M059J (cell line): ENCODE data around the gene PLAU. TPM values are rescaled to one million over a fixed set of nuclear protein-coding genes. Genes with fewer than 3 reads are reported as not detected.
A peak's percentile ranks its signal among the peaks of the same experiment; 100 is the strongest.

ENCODE experiments used
- DNase-seq: peaks from one replicate; pipeline ENCODE4 v3.0.0-alpha.2; 2012; ENCODE audit warnings: low read depth
- total RNA-seq: library from RNA; depleted of rRNA; stranded (reverse); fragments of >200 nt; shearing (Covaris generic); gene quantifications from 2 replicates; pipeline ENCODE4 v1.2.3, GENCODE V29; 2014; rRNA removed

Gene PLAU
- 264 and 272 TPM in 2 replicates for total RNA-seq

DNA sequence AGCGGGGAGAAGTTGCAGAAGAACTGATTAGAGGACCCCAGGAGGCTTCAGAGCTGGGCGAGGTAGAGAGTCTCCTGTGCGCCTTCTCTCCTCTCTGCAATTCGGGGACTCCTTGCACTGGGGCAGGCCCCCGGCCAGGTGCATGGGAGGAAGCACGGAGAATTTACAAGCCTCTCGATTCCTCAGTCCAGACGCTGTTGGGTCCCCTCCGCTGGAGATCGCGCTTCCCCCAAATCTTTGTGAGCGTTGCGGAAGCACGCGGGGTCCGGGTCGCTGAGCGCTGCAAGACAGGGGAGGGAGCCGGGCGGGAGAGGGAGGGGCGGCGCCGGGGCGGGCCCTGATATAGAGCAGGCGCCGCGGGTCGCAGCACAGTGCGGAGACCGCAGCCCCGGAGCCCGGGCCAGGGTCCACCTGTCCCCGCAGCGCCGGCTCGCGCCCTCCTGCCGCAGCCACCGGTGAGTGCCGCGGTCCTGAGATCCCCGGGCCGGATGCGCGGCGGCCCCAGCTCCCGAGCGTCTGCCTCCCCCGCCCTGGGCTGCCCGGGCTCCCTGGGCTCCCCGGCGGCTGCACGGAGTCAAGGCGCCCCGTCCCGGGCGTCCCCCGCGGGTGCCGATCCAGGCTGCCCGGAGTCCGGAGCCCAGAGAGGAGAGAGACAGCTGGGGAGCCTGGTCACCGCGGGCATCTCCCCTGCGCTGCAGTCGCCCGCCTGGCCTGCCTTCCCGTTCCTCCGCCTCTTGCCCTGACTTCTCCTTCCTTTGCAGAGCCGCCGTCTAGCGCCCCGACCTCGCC lies at the start of gene PLAU:
TSS of gene PLAU (plus strand) at position 369 of the 789 bp plus-strand sequence. CDS start 424 bp downstream, outside the sequence.
- peak; percentile 51 for DNase-seq

DNA sequence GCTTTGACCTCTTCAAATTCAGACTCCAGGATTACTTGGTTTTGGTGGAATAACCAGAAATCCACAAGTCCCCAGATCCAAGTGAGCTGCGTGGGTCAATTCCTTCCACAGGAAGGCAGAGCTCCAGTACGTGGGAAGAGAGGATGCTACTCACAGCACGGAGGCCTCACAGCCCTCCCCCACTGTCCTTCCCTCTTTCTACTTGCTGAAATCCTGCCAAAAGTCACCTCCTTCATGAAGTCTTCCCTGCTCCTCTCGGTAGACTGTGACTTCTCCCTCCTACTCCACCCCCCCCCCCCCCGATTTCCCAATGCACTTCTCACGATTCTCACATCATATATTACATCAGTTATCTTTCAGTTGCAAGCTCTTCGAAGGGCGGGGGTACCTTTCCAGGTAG lies 48.9 kb upstream of the PLAU start:
- DNase-seq: no peak

DNA sequence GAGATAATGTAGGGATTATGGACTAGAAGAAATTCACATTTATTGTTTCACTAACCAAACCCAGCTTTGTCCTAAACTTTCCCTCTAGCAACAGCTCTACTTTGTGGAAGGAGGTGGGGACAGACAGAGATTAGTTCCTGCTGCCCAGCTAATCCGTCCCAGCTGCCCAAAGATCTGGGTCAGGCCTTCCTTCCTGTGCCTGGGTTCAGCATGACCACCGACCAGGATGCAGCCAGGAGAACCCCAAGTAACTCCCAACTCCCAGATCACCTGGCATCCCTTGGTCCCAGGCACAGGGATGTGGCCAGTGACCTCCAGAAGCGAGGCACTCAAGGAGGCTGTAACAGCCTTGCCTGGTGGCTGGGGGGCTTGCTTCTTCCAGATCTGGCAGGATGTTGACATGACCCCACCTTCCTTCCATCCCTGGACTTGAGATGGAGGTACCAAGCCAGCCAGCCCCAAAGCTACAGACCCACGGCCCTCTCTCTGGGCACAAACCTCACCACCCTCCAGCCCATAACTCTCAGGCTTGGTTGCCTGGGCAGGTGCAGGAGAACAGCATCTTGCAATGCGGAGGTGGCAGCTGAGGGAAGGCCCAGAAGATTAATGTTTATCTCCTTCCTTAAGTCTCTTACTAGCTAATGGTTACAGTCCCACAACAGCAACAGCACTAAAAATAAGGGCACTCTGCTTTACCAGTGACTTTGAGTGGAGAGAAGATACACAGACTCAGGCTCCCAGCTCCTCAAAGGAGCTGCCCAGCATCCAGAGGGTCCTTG lies 47.7 kb upstream of the PLAU start:
- DNase-seq: no peak

DNA sequence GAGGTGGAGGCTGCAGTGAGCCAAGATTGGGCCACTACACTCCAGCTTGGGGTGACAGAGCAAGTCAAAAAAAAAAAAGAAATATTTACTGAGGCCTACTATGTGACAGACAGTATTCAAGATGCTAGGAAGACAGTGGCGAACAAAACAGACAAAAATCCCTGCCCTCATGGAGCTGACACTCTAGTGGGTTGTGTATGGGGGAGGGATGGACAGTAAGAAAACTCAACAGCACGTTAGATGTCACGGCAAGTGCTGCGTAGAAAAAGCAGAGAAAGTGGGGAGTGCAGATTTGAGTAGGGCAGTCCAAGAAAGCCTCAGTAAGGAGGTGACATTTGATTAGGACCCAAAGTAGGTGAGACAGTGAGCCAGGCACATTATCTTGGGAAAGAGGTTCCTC lies 46.7 kb upstream of the PLAU start:
- DNase-seq: no peak

DNA sequence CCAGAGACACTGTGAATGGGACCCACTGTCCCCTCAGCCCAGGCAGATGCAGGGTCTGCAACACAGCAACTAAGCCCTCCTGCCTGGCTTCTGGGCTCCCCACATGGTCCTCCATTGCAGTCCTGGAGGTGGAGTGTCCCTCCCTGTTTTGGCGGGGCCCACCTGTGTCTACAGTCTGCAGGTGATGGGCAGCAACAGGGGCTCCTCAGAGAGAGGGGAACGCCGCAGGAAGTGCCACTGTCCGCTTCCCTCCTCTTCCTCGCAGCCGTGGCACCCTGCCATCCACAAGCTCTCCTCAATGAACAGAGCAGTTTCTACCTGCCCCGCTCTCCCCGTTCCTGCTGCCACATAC lies 45.8 kb upstream of the PLAU start:
- no peak for DNase-seq

DNA sequence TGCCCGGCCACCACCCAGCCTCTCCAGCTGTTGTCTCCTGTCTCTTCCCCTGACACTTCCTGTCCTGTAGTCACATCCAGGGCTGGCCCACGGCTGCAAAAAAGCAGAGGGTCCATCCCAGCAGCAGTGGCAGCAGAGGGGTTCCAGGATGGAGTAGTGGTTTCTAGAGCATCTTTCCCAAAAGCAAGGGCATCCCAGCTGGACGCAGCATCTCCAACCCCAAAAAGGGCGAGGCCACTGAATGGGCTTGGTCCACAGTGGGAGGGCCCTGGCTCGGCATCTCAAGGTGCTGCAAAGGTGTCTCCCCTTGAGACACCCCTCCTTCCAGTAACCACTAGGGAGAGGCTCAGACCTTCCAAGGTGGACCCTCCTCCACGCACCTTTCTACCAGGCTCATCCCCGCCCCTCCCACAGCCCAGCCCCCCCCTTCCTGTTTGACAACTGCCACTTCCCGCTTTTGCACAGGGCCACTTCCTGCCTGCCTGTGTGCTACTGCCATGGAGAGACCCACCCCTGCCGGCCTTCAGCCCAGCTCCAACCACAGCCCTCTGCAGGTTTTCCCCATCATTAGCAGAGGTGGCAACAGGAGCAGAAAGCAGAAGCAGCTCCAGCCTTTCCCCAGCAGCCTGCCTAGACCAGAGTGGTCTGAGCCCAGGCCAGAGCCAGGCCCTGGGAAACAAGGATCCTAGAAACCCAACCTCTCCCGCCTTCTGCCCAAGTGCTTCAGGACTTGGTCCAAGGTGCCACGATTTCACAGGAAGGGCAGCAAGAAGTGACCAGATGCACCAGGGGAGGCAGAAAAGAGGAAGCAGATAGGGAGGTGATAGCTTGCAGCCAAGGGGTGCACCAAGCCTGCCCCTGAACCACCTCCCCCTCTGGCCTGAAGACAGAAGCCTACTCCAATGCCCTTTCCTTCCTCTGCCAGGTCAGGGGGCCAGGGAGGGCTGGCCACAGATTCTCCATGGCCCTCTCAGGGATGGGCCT lies 45.2 kb upstream of the PLAU start:
- no peak for DNase-seq

DNA sequence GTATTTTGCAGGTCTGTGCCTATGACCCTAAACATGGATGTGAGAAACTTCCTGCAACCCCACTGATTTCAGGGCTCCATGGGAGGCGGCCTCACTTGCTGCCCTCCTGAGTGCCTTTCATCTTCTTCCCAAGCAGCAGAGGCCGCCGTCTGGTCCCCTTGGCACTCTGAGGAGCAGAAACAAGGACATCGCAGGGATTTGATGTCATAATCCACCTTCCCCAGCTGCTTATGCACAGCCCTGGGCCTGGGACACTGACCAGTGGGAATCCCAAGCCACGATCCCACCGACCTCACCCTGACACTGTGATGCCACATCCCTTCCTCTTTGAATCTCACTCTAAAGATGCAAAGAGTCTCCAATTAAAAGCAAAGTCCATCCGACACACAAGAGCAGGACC lies 44.3 kb upstream of the PLAU start:
- no peak for DNase-seq

DNA sequence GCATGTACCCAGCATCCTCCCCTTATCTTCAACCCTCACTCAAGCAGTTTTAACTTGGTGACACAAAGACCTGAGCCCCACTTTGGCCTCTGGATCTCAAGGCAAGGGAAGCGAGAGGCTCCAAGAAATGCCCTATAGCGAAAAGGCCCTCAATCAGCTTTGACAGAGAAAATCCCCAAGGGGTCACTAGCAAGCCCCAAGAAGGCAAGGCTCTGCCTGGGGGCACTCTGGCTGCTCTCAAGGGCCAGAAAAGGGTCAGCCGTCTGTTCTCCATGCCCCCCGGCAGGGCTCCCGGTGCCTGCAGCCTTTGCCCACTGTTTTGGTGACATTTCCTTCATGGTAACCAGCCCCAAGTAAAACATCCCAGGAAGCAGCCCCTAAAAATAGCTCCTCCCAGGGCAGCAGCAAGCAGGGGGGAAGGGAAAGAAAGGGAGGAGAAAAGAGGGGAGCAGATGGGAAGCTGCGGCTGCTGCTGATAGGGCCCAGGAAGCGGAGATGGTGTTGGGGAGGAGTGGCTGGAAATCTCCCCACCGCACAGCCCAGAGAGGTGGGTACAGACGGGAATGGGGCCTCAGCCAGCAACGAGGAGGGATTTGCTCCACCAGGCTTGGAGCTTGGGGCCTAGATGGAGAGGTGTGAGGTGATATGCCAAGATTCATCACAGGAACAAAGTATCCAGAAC lies 43.7 kb upstream of the PLAU start:
- no peak for DNase-seq

DNA sequence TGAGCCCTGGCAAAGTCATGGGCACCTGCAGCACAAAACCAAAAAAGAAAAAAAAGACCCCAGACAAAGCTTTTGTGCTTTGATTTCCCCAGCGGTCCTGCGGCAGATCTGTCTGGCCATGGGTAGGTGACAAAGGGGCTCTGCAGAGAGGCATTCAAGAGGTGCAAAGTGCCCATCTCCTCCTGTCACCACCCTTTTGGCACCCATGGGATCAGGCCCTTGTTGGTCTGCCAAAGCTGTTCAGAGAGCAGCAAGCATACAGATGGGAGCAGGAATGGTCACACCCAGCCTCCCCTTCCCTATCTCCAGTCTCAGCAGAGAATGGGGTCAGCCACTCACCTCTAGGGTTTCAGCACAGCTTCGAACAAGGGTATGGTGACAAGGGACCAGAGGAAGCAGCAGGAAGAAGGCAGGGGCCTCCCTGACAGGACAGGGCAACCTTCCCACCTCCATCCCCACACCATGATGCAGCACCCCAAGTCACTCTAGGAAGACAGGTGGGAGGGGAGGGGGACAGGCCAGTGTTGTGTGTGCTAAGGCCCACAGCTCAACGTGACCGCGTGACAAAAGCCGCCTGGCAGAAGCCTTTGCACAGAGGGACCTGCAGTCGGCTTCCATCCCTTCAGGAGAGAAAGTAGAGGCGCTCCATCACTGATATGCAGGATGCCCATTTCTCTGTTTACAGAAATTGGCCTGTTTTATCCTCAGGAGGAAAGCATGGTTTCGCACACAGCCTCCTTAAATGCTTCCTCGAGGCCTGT lies 42.9 kb upstream of the PLAU start:
- no peak for DNase-seq

DNA sequence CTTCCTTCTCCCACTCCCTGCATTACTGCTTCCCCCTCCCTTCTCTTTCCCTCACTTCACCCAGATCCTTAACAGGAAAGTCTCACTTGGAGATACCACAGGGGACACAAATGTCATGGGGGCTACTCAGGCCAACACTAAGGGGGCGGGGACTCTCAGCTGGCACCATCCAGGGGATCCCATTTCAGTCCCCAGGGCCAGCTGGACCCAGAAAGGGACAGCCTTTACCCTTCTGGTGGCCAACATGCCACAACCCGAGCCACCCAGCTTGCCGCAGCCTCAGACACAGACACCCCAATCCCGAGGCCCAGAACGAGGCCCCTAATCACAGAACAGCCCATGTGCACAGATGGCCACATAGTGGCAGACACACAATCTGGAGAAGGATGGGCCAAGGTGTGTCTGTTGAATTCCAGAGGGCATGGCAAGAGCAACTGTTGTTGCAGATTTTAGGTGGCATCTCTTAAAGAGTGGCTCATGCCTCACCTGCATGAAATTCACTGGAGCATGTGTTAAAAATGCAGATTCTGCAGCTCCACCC lies 42.2 kb upstream of the PLAU start:
- DNase-seq: no peak

DNA sequence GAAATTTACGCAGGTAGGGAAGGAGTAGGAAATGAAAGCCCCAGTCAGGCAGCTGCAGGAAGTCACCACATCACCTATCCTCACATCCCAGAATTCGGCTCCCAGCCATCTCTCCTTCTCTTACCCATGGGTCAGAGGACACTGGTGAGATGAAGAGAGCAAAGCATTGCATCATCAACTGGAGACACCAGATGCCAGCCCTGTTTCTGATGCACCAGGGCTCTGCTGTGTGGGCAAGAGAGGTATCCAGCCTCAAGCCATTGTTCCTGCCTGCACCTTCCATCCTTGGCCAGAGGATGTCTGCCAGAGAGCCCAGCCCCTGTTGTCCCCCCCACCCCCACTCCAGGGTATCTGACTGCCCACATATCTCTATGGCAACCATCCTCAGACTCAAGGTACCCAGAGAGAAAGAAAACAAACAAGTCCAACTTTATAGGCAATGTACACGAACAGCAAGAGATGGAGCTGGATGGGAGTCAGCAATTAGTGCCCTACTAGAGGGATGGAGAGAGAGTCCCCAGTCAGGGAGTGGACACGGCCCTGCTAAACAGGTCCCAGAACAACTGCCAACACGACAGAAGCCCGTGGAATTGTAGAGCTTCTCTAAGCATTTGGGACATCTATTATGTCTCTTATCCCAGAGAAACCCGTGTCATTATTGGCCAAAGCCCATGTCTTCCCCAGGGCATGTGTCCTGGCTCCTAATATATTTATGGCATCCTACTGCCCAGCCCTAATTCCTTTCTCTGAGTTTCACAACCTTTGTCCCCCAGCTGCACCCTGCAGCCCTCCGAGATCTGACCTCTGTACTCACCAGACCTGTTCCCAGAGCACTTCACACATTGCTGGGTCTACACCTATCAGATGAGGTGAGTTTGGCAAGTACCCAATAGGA lies 39.4 kb upstream of the PLAU start:
- DNase-seq: no peak

DNA sequence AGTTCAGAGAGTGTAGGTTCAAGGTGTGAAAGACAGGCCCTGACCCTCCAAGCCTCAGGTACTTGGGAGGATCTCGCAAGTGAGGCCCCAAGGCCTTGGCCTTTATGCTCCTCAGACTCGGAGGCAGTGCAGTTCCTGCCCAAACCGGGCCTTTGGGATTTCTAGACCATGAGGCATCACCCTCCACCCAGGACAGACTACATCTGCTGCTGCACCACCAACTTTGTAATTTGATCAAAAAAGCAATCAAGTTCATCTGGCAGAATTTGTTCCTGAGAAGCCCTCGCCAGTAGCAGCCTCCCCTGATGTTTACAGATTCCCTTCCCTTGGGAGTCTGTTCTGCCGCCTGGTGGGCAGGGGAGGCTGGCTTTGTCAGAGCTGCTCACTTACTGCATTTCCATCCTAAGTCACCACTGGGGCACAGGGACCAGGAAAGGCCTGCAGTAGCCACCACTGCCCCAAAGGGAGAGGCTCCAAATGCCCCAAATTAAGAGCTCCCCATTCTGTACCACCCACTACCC lies 38.7 kb upstream of the PLAU start:
- DNase-seq: no peak

DNA sequence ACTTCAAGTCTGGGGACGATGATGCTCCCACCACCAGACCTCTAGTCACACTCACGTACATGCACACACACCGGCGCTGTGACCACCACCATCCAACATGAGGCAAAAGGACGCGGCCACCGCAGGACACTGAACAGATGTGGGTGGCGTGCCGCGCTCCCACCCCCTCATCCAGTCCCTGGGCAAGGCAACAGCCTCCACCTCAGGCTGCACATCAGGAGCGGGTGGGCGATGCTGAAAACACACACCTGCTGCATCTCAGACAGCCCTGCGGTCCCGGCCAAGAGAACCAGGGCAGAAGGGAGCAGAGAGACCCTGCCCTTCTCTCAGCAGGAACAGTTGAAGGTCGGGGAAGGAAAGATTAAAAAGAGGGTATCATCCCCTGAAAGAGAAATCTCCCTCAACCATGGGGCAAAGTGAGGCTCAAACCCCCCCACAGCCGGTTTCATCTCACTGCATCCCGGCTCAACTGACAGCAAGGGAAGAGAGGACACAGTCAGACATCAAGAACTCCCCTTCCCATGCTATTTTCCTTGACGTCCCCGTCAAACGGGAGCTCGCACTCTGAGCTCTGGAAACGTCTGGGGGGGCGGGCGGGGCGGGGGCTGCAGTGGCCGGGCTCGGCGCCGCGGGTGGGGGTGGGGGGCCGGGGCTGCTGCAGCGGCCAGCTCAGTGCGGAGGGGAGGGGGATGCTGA lies 37.6 kb upstream of the PLAU start:
- no peak for DNase-seq

DNA sequence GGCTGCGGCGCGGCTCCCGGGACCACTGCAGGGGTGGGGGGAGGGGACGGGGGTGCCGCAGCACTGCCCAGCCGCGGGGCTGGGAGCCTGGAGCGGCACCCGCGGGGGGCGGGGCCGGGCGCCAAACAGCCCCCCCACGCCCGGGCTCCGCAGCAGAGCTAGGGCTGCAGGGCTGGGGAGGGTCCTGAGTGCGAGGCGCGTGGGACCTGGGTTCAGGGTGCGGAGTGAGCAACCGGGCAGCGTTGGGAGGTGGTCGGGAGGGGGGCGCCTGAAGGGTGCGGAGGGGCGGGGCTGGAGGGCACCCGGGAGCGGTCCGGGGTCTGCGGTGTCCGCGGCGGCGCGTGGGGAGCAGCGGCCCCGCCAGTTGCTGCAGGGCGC lies 37.1 kb upstream of the PLAU start:
- DNase-seq: no peak

DNA sequence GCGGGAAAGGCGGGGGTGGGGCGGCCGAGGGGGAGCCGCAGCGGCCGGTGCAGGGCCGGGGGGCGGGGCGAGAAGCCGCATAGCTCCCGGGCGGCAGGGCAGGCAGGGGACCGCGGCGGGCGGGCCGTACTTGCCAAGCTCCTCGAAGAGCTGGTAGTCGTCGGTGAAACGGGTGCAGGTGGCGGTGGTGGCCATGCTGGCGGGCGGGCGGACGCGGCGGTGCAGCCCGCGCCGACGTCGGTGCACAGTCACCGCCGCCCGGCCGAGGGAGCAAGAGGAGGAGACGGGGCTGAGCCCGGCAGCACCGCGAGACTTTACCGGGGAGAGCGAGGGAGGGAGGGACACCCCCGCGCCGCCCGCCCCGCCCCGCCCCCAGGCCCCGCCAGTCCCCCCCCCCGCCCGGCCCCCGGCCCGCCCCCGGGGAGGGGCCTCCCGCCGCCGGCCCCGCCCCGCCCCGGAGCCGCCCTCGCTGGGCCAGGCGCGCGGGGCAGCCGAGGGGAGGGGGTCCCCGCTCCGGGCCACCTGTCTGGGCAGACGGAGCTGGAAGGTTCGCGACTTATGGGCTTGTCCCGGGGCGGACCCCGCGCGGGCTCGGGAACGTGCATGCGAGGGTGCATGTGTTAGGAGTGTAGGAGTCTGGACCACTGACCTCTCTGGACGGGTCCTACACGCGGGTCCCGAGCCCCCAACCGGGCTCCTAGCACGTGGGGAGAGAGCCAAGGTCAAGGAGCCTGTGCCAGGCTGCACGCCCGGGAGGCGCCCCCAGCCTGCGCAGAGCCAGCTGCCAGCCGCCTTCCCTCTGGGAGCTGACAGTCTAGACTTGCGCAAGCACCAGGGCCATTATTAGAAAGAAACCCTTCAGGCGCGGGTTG lies 36.4 kb upstream of the PLAU start, which contains the start of gene CAMK2G:
TSS of gene CAMK2G (minus strand) at position 289 of the 872 bp plus-strand sequence. CDS start at position 195, 94 bp downstream.
- DNase-seq: peak; percentile 82

DNA sequence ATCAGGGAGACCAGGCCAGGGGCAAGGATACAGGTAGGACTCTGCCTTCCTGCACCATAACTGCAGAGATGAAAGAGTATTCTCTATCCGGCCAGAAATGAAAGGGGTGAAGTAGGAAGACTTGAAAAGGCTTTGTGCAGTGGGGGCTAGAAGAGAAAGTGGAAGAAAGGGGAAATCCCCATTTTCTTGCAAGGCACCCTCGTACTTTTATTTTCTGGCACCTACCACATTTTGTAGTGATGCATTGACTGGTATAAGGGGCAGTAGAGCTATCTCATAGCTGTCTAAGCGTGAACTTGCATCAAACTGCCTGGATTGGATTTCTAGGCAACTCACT lies 35.8 kb upstream of the PLAU start:
- DNase-seq: no peak

DNA sequence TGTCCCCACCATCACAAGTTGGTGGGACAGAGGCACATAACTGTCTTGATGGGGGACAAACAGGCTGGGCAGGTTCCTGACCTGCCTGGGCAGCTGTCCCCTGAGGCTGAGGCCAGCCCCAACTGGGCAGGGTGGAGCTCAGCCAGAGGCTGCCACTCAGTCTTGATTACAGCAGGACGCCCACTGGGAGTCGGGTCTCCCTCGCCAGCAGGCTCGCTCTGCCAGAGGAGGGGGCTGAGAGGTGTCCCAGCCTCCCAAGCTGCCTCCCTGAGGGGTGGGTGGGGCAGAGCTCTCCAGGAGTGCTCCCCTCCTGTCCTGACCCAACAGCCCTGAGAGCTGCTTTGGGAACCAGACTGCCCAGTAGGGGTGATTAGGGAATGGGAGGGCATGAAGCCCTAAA lies 34.8 kb upstream of the PLAU start:
- DNase-seq: no peak

DNA sequence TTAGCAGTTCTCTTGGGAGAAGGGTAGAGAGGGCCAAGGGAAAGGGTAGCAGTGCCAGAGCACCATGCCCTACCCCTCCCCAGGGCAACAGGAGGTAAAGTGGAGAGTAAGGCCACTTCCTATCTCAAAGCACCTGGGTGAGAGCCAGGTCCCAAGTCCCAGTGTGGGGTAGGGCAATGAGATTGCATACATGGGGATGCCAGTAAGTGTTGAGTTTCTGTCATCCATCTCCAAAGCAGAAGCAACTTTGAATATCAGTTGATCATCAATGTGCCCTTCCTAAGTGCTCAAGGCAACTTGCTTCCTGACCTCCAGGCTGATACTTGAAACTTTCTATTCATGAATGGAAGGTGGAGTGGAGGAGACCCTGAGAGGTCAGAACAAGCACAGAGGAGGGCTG lies 34.4 kb upstream of the PLAU start:
- peak; percentile 18 for DNase-seq
